D341Med (cell line): ENCODE data around the gene TCEAL3.
"Not testable (repeated sequence)": the region's sequence is repeated elsewhere in the genome, so short reads cannot be mapped to it uniquely, and the experiment has no call there.

Source experiments
- DNase-seq: peaks from one replicate; pipeline ENCODE4 v3.0.0; 2012; ENCODE audit warnings: low spot score

TCEAL3 gene

GRCh38 chrX:103626855-103627254, 19.1 kb downstream of the TCEAL3 start:
- DNase-seq: no peak

- DNase-seq: peak; percentile 56
Measured at GRCh38 chrX:103628386-103629317, 20.9 kb downstream of the TCEAL3 start, which contains the start of gene TCEAL1. TSS of gene TCEAL1 (plus strand) at chrX:103628975. CDS start at chrX:103629917, 942 bp downstream.

GRCh38 chrX:103629318-103630170, 21.8 kb downstream of the TCEAL3 start:
- peak; percentile 74 for DNase-seq

GRCh38 chrX:103630171-103630511, 22.4 kb downstream of the TCEAL3 start:
- no peak for DNase-seq

- no peak for DNase-seq
Measured at GRCh38 chrX:103631145-103631544, 23.4 kb downstream of the TCEAL3 start.

- no peak for DNase-seq
Measured at GRCh38 chrX:103635436-103635835, 27.7 kb downstream of the TCEAL3 start.

- no peak for DNase-seq
Measured at GRCh38 chrX:103637604-103638338, 30.0 kb downstream of the TCEAL3 start.

GRCh38 chrX:103638479-103639346, 30.9 kb downstream of the TCEAL3 start:
- DNase-seq: not testable (repeated sequence)

GRCh38 chrX:103640401-103641155, 32.8 kb downstream of the TCEAL3 start:
- DNase-seq: no peak

GRCh38 chrX:103644125-103644524, 36.4 kb downstream of the TCEAL3 start:
- DNase-seq: no peak

GRCh38 chrX:103647630-103648029, 39.9 kb downstream of the TCEAL3 start:
- no peak for DNase-seq

- DNase-seq: no peak
Measured at GRCh38 chrX:103651151-103651773, 43.5 kb downstream of the TCEAL3 start.

GRCh38 chrX:103655230-103656000, 47.7 kb downstream of the TCEAL3 start:
- DNase-seq: not testable (repeated sequence)

GRCh38 chrX:103656617-103657016, 48.9 kb downstream of the TCEAL3 start:
- DNase-seq: no peak

GRCh38 chrX:103657066-103657465, 49.3 kb downstream of the TCEAL3 start:
- not testable (repeated sequence) for DNase-seq

GRCh38 chrX:103658681-103659433, 51.1 kb downstream of the TCEAL3 start:
- peak; percentile 35 for DNase-seq

- DNase-seq: not testable (repeated sequence)
Measured at GRCh38 chrX:103659460-103659859, 51.7 kb downstream of the TCEAL3 start.
